SK-N-MC (cell line): ENCODE results near the gene THYN1.

Experiments
- EZH2 ChIP-seq: fragments of 200-600 bp; sonication (generic); IDR thresholded peaks from one replicate; pipeline ENCODE4 v1.6.1; 2017; ENCODE audit warnings: antibody characterized with exemption
- FOXP2 ChIP-seq: optimal IDR thresholded peaks from 2 replicates; pipeline ENCODE3; 2011; ENCODE audit warnings: mild to moderate bottlenecking, moderate library complexity; ENCODE audit not compliant: insufficient read depth; ENCODE audit errors: extremely low read length, control extremely low read depth
- POLR2AphosphoS5 ChIP-seq: IDR thresholded peaks from 2 replicates; pipeline ENCODE4 v1.6.1; 2012; ENCODE audit warnings: mild to moderate bottlenecking, low read depth, low read length, borderline replicate concordance

DNA sequence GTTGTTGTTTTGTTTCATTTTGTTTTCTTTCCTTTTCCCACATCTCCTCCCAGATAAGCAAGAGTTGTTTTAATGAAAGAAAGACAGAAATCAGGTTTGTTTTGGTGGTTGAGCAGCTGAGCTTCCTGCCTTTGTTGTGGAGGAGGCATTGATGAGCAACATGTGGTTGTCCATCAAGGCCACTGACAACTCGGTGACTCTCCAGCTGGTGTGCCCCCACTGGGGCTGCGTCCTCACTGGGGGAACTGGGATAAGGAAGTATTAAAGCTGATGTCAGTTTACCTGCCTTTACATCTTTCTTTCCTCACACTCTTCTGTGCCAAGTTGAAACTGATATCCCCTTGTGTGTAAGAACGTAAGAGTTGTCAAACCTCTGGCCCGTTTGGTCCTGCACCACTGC is 22.8 kb downstream of the THYN1 start:
- no peak for TF ChIP-seq EZH2
- no peak for TF ChIP-seq POLR2AphosphoS5
- no peak for TF ChIP-seq FOXP2
